Esophagus squamous epithelium (tissue), 4 donors: ENCODE data around the gene CCNL1.

Experiments
- CTCF ChIP-seq, 6 experiments: fragments of 450-650 bp in 4 of 6; fragments of 200-600 bp in 2 of 6; sonication (generic) in 2 of 6; IDR thresholded peaks; one replicate each; pipeline ENCODE4 v1.5.1; 2016 to 2019; ENCODE audit warnings: antibody characterized with exemption in 6 of 6, mild to moderate bottlenecking in 4 of 6, moderate library complexity in 4 of 6
- POLR2A ChIP-seq, 4 donors: fragments of 450-650 bp; IDR thresholded peaks; one replicate each; pipeline ENCODE4 v1.6.1; 2017; ENCODE audit warnings: antibody characterized with exemption in 4 of 4, mild to moderate bottlenecking in 4 of 4, moderate library complexity in 3 of 4

GRCh38 chr3:157149136-157149696 lies 10.7 kb downstream of the CCNL1 start:
- TF ChIP-seq CTCF (IDR thresholded peaks at IDR 0.05): no peak
- no peak for TF ChIP-seq POLR2A (IDR thresholded peaks at IDR 0.05)
